NCI-H2081 treated with DMSO at 0.1 percent for 48 hours (cell line): Measurements from ENCODE around the gene SLC46A3.
"Not testable (repeated sequence)": the region's sequence is repeated elsewhere in the genome, so short reads cannot be mapped to it uniquely, and the experiment has no call there.

Source experiments
- DNase-seq: peaks from one replicate; lab custom pipeline; 2025; lab: John Stamatoyannopoulos, UW

SLC46A3 gene

DNA sequence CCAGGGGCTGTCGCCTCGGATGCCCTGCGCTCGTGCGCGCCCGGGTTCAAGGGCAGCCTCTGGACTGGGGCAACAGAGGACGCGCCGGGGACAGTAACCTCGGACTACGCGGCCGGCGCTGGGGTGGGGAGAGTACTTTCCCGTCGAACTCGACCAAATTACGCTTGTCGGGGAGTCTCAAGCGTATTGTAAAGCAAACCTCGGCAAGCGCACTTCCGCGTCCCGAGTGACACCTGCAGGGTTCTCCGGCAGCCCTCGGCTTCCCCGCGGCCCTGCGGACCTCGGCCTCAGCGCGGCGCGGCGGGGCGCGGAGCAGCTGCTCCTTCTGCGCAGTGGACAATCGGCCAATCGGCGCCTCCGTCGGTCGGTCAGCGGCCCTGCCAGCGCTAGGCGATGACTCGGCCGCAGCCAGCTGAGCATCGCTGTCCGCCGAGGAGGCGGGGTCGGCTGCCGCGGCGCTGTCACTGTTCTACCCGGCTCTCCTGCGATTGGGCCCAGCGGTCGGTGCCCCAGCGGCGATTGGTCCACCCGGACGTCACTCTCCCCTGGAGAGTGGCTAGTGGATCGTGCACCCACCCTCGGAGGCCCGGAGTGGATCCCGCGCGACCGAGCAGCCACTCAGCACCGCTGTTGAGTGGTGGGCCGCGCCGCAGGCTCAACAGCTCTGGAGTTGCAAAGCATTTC is at the start of gene SLC46A3:
TSS of gene SLC46A3 (minus strand) at position 428 of the 684 bp plus-strand sequence. CDS start 972 bp downstream, outside the sequence.
- peak; percentile 49 for DNase-seq

DNA sequence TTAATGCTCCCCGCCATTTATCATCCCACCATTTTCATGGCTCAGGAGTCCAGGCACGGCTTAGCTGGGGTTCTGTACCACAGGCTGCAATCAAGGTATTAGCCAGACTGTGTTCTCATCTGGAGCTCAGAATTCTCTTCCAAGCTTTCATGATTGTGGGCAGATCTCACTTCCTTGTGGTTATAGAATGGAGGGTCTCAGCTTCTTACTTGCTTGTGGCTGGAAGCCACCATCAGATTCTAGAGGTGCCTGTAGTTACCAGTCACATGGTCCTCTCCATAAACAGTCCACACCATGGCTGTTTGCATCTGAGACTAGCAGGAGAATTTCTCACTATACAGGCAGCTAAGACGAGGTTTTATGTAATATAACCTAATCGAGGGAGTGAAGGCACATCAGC is 45.1 kb upstream of the SLC46A3 start:
- no peak for DNase-seq

- no peak for DNase-seq
Measured at GRCh38 chr13:28761586-28761985, 42.8 kb upstream of the SLC46A3 start.

DNA sequence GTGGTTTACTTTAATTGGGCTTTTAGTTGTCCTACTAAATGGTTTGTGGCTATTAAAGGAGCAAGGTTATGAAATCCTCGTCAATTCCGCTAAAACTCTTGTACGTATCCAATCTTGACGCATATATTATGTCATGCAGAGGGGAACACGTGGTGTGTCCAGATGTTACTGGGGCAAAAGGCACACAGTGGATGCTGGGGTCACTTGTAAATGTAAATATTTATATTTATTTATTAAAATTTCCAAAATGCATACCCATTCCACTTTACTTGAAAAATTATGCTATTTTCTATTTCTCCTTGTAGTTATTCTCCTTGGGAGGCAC is 36.7 kb upstream of the SLC46A3 start:
- no peak for DNase-seq

DNA sequence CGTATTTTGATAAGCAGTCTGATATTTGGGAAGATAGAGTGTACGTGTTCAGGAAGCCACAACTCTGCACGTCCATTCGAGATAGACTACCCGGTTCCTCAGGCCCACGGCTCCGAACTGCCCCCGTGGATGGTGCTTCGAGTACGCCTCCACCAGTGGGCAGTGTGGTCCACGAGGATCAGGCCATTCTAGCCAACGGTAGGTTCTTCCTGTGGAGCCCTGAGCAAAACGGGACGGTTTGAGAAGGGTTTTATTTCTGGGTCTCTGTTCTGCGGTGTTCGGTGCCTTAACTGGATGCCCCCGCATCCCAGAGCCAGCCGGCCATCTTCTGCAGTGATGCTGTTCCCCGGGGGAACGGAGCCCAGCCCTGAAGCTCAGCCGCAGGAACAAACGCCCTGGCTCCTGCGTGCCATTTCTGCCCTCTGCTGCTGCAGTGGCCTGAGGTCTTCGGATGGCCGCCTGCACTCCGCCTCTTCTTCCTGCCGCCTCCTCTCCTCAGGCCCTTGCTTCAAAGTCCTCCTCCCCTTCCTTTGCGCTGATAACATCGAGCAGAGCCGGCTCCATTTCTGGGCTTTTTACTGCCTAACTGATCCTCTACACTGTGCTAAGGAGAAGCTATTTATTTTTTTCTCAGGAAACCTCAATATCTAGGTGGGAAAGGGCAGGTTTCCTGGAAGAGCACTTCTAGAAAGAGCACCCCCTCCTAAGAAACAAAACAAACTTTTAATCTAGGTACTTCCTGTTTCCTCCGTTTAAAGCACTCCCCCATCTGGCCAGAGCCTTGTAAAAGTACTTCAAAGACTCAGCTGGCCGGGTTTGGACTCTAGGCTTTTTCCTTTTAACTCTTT is 36.2 kb upstream of the SLC46A3 start:
- DNase-seq, result no peak

DNA sequence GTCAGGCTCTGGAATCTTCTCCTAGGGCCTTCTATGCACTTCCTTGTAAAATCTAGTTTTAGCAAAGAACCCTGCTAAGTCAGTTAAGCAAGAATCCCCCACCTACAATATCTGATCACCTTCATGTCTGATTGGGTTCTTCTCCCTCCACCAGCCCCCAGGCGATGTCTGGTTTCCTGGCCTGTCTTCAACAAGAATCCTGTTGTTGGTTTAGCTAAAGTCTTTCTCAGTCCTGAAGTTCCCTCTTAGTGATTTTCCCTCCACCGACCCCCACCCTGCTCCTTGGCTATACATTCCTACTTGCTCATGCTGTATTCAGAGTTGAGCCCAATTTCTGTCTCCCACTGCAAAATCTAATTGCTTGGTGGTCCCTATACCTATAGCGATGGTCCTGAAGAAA is 35.2 kb upstream of the SLC46A3 start:
- no peak for DNase-seq

DNA sequence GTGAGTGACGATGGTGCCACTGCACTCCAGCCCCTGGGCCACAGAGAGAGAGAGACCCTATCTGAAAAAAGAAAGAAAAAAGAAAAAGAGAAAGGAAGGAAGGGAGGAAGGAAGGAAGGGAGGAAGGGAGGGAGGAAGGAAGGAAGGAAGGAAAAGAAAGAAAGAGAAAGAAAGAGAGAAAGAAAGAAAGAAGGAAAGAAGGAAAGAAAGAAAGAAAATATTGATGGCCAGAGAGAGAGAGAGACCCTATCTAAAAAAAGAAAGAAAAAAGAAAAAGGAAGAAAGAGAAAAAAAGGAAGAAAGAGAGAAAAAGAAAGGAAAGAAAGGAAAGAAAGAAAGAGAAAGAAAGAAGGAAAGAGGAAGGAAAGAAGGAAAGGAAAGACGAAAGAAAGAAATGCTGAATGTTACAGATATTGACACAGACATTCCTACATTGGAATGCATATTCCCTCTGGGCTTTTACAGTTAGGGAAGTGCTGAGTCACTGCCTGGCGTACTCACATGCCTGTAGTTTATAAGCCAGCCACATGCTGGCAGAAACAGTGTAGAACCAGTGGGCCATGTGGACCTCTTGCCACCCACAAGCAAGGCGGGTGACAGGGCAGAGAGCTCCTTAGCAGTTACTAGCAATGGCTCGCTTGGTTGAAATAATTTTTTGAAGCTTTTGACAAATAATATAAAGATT is 34.6 kb upstream of the SLC46A3 start:
- DNase-seq, result no peak

GRCh38 chr13:28751175-28751960 is 32.6 kb upstream of the SLC46A3 start:
- no peak for DNase-seq

DNA sequence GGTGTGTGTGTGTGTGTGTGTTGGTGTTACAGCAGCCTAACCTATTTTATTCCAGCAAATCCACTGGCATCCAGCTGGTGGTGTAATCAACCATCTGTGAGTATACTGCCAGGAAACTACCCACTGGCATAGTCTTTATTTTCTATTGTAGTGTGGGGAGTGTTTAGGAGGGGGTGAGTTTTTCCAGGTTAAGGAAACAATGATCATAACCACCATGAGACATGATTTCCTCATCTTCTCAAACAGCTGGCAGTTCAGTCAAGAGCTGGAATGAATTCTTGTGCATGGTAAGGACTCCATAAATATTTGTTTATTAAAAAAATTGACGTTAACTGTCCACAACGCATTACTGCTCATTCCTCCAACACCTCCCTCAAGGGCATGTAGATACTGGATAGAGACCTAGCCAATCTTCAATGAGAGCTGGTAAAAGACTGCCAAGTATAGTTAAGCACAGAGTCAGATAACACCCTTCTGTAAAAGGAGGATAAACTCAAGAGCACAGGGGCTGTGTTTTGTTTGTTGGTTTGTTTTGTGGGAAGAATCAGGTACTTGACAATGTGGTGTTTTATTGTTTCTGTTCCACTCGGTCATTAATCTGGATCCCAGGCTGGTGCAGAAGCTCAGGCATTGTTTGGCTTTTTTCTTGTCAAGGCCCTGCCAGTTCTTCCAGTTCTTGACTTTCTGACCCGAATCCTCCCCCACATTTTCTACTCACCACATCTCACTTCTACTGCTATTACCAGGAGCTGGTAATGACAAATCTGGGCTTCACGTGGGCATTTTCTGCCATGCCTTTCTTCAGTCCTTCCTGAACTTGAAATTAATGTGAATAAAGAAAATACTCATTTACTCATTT is 31.6 kb upstream of the SLC46A3 start:
- DNase-seq, result no peak

DNA sequence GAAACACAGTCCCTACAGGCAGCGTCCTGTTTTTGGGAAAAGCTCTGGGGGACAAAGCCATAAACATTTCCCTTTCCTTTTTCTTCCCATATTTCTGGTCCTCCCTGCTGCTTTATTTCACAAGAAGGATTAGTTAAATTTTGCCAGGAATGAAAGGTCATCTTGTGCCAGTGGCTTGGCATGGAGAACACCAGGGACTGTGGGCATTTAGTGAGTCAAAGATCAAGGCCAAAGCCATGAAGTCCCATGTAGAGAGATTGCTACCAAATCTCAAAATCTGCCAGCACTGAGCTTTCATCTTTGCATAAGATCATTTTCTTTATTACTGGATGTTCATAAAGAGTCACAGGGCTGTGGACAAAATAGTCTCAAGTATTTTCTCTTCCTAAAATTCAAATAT is 29.1 kb upstream of the SLC46A3 start:
- DNase-seq, result no peak

DNA sequence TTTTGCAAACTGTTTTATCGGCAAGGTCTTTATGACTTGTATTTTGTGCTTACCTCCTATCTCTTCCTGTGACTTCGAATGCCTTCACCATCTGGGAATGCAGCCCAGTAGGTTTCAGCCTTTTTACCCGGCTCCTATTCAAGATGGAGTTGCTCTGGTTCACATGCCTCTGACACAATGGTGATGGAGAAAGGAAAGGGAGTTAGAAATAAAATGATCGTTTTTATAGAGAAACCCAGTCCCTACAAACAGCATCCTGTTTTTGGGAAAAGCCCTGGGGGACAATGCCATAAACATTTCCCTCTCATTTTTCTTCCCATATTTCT is 27.5 kb upstream of the SLC46A3 start:
- DNase-seq, result no peak

GRCh38 chr13:28744656-28745055 is 25.9 kb upstream of the SLC46A3 start:
- DNase-seq, result no peak

- DNase-seq, result no peak
Measured at GRCh38 chr13:28744091-28744536, 25.3 kb upstream of the SLC46A3 start.

GRCh38 chr13:28743499-28744083 is 24.8 kb upstream of the SLC46A3 start:
- DNase-seq, result no peak

GRCh38 chr13:28743020-28743419 is 24.2 kb upstream of the SLC46A3 start:
- no peak for DNase-seq

DNA sequence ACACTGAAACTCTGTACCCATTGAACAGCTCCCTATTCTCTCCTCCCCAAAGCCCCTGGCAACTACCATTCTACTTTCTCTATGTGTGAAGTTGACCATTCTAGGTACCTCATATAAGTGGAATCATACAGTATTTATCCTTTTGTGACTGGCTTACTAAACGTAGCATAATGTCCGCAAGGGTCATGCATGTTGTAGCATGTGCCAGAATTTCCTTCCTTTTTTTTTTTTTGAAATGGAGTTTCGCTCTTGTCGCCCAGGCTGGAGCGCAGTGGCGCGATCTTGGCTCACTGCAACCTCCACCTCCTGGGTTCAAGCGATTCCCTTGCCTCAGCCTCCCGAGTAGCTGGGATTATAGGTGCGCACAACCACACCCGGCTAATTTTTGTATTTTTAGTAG is 23.7 kb upstream of the SLC46A3 start:
- not testable (repeated sequence) for DNase-seq

DNA sequence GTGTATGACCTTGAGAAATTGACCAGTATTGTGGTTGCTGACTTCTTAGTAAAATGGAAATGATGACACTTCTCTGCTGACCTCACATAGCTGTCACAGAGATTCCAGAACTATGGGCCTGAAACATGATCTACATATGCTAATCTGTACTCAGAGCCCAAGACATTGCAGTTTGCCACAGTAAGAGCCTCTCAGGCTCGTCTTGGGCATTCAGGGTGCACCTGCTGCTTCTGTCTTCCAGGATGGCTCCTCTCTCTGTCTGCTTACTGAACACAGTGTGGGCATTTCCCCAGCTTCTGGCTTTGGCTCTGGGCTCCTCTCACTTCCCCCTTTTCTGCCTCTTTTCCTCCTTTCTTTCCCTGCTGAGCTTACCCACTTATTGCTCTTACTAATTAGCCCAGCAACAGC is 22.3 kb upstream of the SLC46A3 start:
- DNase-seq, result no peak

GRCh38 chr13:28739376-28739775 is 20.6 kb upstream of the SLC46A3 start:
- no peak for DNase-seq

GRCh38 chr13:28735481-28736029 is 16.8 kb upstream of the SLC46A3 start:
- DNase-seq, result no peak

GRCh38 chr13:28734906-28735305 is 16.1 kb upstream of the SLC46A3 start:
- DNase-seq, result no peak

DNA sequence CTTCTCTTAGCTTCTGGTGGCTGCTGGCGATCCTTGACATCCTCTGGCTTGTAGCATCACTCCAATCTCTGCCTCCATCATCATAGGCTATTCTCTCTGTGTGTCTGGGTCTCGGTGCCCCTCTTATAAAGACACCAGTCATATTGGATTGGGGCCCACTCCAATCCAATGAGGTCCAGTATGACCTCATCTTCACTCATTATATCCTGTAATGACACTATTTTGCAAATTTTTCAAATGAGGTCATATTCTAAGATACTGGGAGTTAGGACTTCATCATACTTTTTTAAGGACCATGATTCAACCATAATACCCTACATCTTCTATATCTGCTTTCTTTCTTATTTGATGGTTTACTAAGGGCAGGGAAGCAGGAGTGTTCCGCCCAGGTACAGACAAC is 12.0 kb upstream of the SLC46A3 start:
- no peak for DNase-seq
